Measurements from ENCODE around the gene OR2T5. TPM values are rescaled to one million over a fixed set of nuclear protein-coding genes. Genes with fewer than 3 reads are reported as not detected.
A peak's percentile ranks its signal among the peaks of the same experiment; 100 is the strongest.
"Not testable (repeated sequence)": the region's sequence is repeated elsewhere in the genome, so short reads cannot be mapped to it uniquely, and the experiment has no call there.

The OR2T5 gene
- 0.16 TPM for polyA plus RNA-seq

- H3K4me3 Mint-ChIP-seq, H3K4me1 Mint-ChIP-seq, H3K36me3 Mint-ChIP-seq, H3K9me3 Mint-ChIP-seq, H3K27me3 Mint-ChIP-seq, H3K27ac Mint-ChIP-seq: not testable (repeated sequence)
These were observed at the start of gene OR2T5 for GRCh38 chr1:248488289-248488688. TSS of gene OR2T5 (plus strand) at chr1:248488589. CDS start at chr1:248488589, 0 bp downstream.

- H3K4me1 Mint-ChIP-seq, H3K27ac Mint-ChIP-seq, H3K36me3 Mint-ChIP-seq, H3K9me3 Mint-ChIP-seq, H3K27me3 Mint-ChIP-seq, H3K4me3 Mint-ChIP-seq: not testable (repeated sequence)
These were observed 49.7 kb upstream of the OR2T5 start for GRCh38 chr1:248438668-248439067.

GRCh38 chr1:248439283-248439682 lies 49.1 kb upstream of the OR2T5 start:
- not testable (repeated sequence) for H3K4me1 Mint-ChIP-seq, H3K27ac Mint-ChIP-seq, H3K27me3 Mint-ChIP-seq, H3K4me3 Mint-ChIP-seq, H3K36me3 Mint-ChIP-seq, H3K9me3 Mint-ChIP-seq

GRCh38 chr1:248442500-248443277 lies 45.7 kb upstream of the OR2T5 start:
- H3K27ac Mint-ChIP-seq, H3K27me3 Mint-ChIP-seq, H3K4me3 Mint-ChIP-seq, H3K9me3 Mint-ChIP-seq, H3K36me3 Mint-ChIP-seq: not testable (repeated sequence)
- H3K4me1 Mint-ChIP-seq: peaks cover 14 to 25% (median 22%) of the 10 kb centered on the region in 3 donors

- not testable (repeated sequence) for H3K36me3 Mint-ChIP-seq, H3K27me3 Mint-ChIP-seq, H3K4me3 Mint-ChIP-seq, H3K9me3 Mint-ChIP-seq
- H3K27ac Mint-ChIP-seq: peak overlapping the region in 1 of 3 donors; percentile 14
- H3K4me1 Mint-ChIP-seq: peaks cover 16 to 28% (median 24%) of the 10 kb centered on the region in 3 donors
These were observed 43.8 kb upstream of the OR2T5 start for GRCh38 chr1:248444603-248445002.

GRCh38 chr1:248445399-248445798 lies 43.0 kb upstream of the OR2T5 start, which contains the start of gene OR2T2:
TSS of gene OR2T2 (plus strand) at chr1:248445637. CDS start at chr1:248452798, 7,161 bp downstream.
- H3K4me3 Mint-ChIP-seq: peak within 1 kb of the TSS in 2 of 4 donors; percentile 64 to 75
- H3K36me3 Mint-ChIP-seq, H3K9me3 Mint-ChIP-seq, H3K27me3 Mint-ChIP-seq: not testable (repeated sequence)
- peaks cover 17 to 32% (median 30%) of the 10 kb centered on the region in 3 donors for H3K4me1 Mint-ChIP-seq
- H3K27ac Mint-ChIP-seq: peak within 1 kb of the TSS in 2 of 3 donors; percentile 48 to 67

GRCh38 chr1:248448409-248449074 lies 39.8 kb upstream of the OR2T5 start:
- not testable (repeated sequence) for H3K27me3 Mint-ChIP-seq, H3K36me3 Mint-ChIP-seq, H3K9me3 Mint-ChIP-seq, H3K27ac Mint-ChIP-seq, H3K4me3 Mint-ChIP-seq
- H3K4me1 Mint-ChIP-seq: peaks cover 16 to 30% (median 30%) of the 10 kb centered on the region in 3 donors

- not testable (repeated sequence) for H3K36me3 Mint-ChIP-seq, H3K27me3 Mint-ChIP-seq, H3K9me3 Mint-ChIP-seq
- Mint-ChIP-seq H3K27ac (peak overlapping the region; percentile 79 to 92 (median 82)), H3K4me3 (peak overlapping the region; percentile 58 to 88 (median 73)), H3K4me1 (peaks cover 12 to 25% (median 24%) of the 10 kb centered on the region in 3 donors)
These were observed 38.4 kb upstream of the OR2T5 start for GRCh38 chr1:248449821-248450465.

- not testable (repeated sequence) for H3K36me3 Mint-ChIP-seq, H3K9me3 Mint-ChIP-seq, H3K27me3 Mint-ChIP-seq
- Mint-ChIP-seq H3K4me3 (peak overlapping the region; percentile 58 to 88 (median 73)), H3K27ac (peak overlapping the region; percentile 79 to 92 (median 82)), H3K4me1 (peaks cover 10 to 20% (median 19%) of the 10 kb centered on the region in 3 donors)
These were observed 37.8 kb upstream of the OR2T5 start for GRCh38 chr1:248450466-248451145.

- H3K27me3 Mint-ChIP-seq, H3K4me3 Mint-ChIP-seq, H3K36me3 Mint-ChIP-seq, H3K9me3 Mint-ChIP-seq, H3K4me1 Mint-ChIP-seq: not testable (repeated sequence)
- H3K27ac Mint-ChIP-seq: peak overlapping the region in 1 of 3 donors; percentile 59
These were observed 34.8 kb upstream of the OR2T5 start for GRCh38 chr1:248453619-248454018.

- H3K4me3 Mint-ChIP-seq, H3K4me1 Mint-ChIP-seq, H3K36me3 Mint-ChIP-seq, H3K27ac Mint-ChIP-seq, H3K9me3 Mint-ChIP-seq, H3K27me3 Mint-ChIP-seq: not testable (repeated sequence)
These were observed 33.3 kb upstream of the OR2T5 start for GRCh38 chr1:248455045-248455444.

- not testable (repeated sequence) for H3K4me3 Mint-ChIP-seq, H3K36me3 Mint-ChIP-seq, H3K27ac Mint-ChIP-seq, H3K4me1 Mint-ChIP-seq, H3K27me3 Mint-ChIP-seq, H3K9me3 Mint-ChIP-seq
These were observed 31.8 kb upstream of the OR2T5 start for GRCh38 chr1:248456635-248457034.

GRCh38 chr1:248459117-248459516 lies 29.3 kb upstream of the OR2T5 start:
- H3K27me3 Mint-ChIP-seq, H3K4me3 Mint-ChIP-seq, H3K36me3 Mint-ChIP-seq, H3K9me3 Mint-ChIP-seq, H3K4me1 Mint-ChIP-seq, H3K27ac Mint-ChIP-seq: not testable (repeated sequence)

GRCh38 chr1:248471154-248471553 lies 17.2 kb upstream of the OR2T5 start:
- H3K4me1 Mint-ChIP-seq: peaks cover 0 to 3% (median 2%) of the 10 kb centered on the region in 3 donors
- no peaks in the 10 kb centered on the region for H3K36me3 Mint-ChIP-seq
- peaks cover 4% of the 10 kb centered on the region for H3K27me3 Mint-ChIP-seq
- H3K4me3 Mint-ChIP-seq: no peak overlapping the region
- H3K27ac Mint-ChIP-seq: no peak overlapping the region
- peaks cover 0 to 2% (median 0%) of the 10 kb centered on the region in 3 donors for H3K9me3 Mint-ChIP-seq

- H3K27me3 Mint-ChIP-seq, H3K27ac Mint-ChIP-seq, H3K9me3 Mint-ChIP-seq, H3K4me3 Mint-ChIP-seq, H3K36me3 Mint-ChIP-seq, H3K4me1 Mint-ChIP-seq: not testable (repeated sequence)
These were observed 16.3 kb upstream of the OR2T5 start for GRCh38 chr1:248472111-248472510.
